HG03135 (cell line): ENCODE measurements around the gene ATG4B.
A peak's percentile ranks its signal among the peaks of the same experiment; 100 is the strongest.

Source experiments
- ATAC-seq: cut with Tn5 transposase; IDR thresholded peaks from one replicate; pipeline ENCODE4 v1.9.1; 2021; ENCODE audit warnings: mild to moderate bottlenecking, moderate library complexity; ENCODE audit not compliant: unreplicated experiment

The ATG4B gene

GRCh38 chr2:241680827-241681599, 43.5 kb downstream of the ATG4B start:
- no peak for ATAC-seq

GRCh38 chr2:241686324-241686649, 48.8 kb downstream of the ATG4B start:
- ATAC-seq: peak; percentile 18

- peak; percentile 94 for ATAC-seq
These were observed 49.3 kb downstream of the ATG4B start, which contains the start of gene DTYMK for GRCh38 chr2:241686650-241687425. Gene DTYMK (minus strand): TSS chr2:241686815. CDS start chr2:241686783, 32 bp downstream.

GRCh38 chr2:241689306-241689705, 51.8 kb downstream of the ATG4B start:
- no peak for ATAC-seq

- ATAC-seq: no peak
These were observed 52.8 kb downstream of the ATG4B start for GRCh38 chr2:241690202-241690717.

GRCh38 chr2:241692448-241692847, 55.0 kb downstream of the ATG4B start:
- ATAC-seq: no peak

DNA sequence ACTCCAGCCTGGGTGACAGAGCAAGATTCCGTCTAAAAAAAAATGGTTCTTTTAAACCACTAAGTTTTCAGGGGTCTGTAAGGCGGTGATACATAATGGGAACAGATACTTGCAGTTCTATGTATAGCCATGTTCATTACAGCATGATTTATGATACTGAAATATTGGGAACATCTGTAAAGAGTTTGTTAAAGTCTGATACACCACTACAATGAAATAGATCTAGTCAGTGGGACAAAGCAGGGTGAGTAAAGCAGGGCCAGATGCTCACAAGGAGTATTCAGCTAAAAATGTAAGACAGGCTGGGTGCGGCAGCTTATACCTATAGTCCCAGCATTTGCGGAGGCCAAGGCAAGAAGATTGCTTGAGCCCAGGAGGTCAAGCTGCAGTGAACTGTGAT, 58.2 kb downstream of the ATG4B start:
- no peak for ATAC-seq

DNA sequence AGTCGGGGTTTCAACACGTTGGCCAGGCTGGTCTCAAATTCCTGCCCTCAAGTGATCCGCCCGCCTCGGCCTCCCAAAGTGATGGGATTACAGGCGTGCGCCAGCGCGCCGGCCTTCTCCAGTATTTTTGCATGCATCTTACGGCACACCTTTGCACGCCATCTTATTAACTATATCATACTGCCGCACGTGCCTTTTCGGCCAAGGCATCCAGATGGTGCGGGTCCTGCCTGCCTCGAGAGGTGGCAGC, 63.6 kb downstream of the ATG4B start:
- ATAC-seq: no peak

GRCh38 chr2:241701399-241702154, 64.1 kb downstream of the ATG4B start, which contains the start of gene ING5:
Gene ING5 (plus strand): TSS chr2:241702039. CDS start chr2:241702066, 27 bp downstream.
- peak; percentile 54 for ATAC-seq

DNA sequence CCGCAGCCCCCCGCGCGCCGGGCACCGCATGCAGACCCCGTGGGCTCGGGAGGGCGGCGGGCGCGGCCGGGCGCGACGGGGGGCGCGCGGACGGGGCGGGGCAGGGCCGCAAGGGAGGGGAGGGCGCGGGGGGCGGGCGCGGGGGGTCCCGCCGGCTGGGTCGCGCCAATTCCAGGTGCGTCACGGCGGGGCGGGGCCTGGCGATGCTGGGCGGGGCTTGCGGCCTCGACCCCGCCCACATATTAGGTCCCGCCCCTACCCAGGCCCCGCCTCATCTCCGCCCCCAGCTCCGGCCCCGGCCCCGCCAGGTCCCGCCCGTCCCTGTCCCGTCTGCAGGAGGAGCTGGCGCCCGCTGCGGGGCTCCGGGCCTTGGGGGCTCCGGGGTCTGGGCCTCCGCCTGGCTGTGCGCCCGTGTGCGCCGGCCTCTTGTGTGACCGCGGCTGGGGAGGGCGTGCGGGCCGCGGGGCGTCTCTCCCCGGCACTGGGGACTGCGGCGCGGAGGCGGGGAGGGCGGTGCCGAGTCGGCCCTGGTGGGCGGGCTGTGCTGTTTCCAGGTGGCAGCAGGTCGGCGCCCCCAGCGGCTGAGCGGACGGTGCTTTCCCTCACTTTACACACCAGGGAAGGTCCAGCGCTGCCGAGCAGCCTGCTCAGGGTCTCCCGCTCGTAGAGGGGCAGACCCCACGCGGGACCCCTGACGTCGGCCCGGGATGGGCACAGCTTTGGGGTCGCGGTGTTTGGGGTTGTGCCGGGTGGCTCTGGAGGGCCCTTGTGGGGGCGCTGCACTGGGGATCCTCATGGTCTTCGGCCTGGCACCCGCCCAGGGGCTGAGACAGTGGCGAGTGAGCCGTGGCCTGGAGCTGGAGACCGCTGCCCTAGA, 64.9 kb downstream of the ATG4B start:
- peak; percentile 72 for ATAC-seq

- no peak for ATAC-seq
These were observed 65.6 kb downstream of the ATG4B start for GRCh38 chr2:241703032-241703604.

GRCh38 chr2:241706537-241706936, 69.0 kb downstream of the ATG4B start:
- ATAC-seq: no peak

GRCh38 chr2:241708879-241709278, 71.4 kb downstream of the ATG4B start:
- no peak for ATAC-seq

- ATAC-seq: no peak
These were observed 81.6 kb downstream of the ATG4B start for GRCh38 chr2:241719093-241719492.

GRCh38 chr2:241720099-241720498, 82.6 kb downstream of the ATG4B start:
- ATAC-seq: no peak

GRCh38 chr2:241720560-241720959, 83.1 kb downstream of the ATG4B start:
- no peak for ATAC-seq

- no peak for ATAC-seq
These were observed 84.4 kb downstream of the ATG4B start for GRCh38 chr2:241721852-241722251.

DNA sequence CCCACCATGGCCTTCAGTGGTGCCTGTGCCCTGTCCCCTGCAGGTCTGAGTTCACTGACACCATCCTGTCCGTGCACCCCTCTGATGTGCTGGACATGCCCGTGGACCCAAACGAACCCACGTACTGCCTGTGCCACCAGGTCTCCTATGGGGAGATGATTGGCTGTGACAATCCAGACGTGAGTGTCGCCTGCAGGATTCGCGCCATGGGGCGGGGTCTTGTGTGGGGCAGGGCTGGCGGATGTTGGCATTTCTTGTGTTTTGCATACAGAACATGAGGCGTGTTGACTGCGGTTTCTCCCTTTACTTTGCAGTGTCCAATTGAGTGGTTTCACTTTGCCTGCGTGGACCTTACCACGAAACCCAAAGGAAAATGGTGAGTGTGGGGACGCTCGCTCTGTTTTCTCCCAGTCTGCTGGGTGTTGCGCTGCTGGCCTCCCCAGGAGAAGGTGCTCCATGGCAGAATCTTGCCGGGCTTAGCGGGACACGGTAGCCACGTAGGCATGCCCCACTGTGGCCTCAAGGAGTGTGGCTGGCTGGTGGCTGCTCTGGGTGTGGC, 85.5 kb downstream of the ATG4B start:
- ATAC-seq: no peak
